HG02885 (cell line): ENCODE data around the gene C1QTNF4.
A peak's percentile ranks its signal among the peaks of the same experiment; 100 is the strongest.
"Not testable (repeated sequence)": the region's sequence is repeated elsewhere in the genome, so short reads cannot be mapped to it uniquely, and the experiment has no call there.

Source experiments
- ATAC-seq: cut with Tn5 transposase; IDR thresholded peaks from one replicate; pipeline ENCODE4 v1.9.1; 2021; ENCODE audit warnings: mild to moderate bottlenecking; ENCODE audit not compliant: unreplicated experiment, poor library complexity

Gene C1QTNF4

GRCh38 chr11:47570651-47571356 is 23.4 kb downstream of the C1QTNF4 start:
- no peak for ATAC-seq

GRCh38 chr11:47569646-47570045 is 24.6 kb downstream of the C1QTNF4 start:
- no peak for ATAC-seq

GRCh38 chr11:47566149-47566698 is 28.0 kb downstream of the C1QTNF4 start:
- peak; percentile 9 for ATAC-seq

GRCh38 chr11:47565340-47566148 is 28.7 kb downstream of the C1QTNF4 start, which contains the start of gene PTPMT1:
Gene PTPMT1 (plus strand): TSS chr11:47565599. CDS start chr11:47565623, 24 bp downstream.
- ATAC-seq, result peak; percentile 90

GRCh38 chr11:47564933-47565339 is 29.3 kb downstream of the C1QTNF4 start:
- ATAC-seq, result no peak

DNA sequence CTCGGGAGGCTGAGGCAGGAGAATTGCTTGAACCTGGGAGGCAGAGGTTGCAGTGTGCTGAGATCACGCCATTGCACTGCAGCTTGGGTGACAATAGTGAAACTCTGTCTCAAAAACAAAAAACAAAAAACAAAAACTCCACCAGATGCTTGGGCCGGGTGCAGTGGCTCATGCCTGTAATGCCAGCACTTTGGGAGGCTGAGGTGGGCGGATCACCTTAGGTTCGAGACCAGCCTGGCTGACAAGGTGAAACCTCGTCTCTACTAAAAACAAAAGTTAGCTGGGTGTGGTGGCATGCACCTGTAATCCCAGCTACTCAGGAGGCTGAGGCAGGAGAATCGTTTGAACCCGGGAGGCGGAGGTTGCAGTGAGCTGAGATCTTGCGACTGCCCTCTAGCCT is 29.8 kb downstream of the C1QTNF4 start:
- not testable (repeated sequence) for ATAC-seq

DNA sequence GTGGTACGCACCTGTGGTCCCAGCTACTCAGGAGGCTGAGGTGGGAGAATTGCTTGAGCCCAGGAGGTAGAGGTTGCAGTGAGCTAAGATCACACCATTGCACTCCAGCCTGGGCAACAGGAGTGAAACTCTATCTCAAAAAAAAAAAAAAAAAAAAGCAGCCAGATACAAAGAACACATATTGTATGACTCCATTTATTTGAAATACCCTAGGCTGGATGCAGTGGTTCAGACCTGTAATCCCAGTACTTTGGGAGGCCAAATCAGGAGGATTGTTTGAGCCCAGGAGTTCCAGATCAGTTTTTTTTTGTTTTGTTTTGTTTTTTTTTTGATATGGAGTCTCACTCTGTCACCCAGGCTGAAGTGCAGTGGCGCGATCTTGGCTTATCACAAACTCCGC is 31.8 kb downstream of the C1QTNF4 start:
- ATAC-seq, result not testable (repeated sequence)

GRCh38 chr11:47560426-47560825 is 33.8 kb downstream of the C1QTNF4 start:
- ATAC-seq, result no peak

- no peak for ATAC-seq
These were observed 35.5 kb downstream of the C1QTNF4 start for GRCh38 chr11:47558695-47559094.

GRCh38 chr11:47557004-47557403 is 37.2 kb downstream of the C1QTNF4 start:
- not testable (repeated sequence) for ATAC-seq

DNA sequence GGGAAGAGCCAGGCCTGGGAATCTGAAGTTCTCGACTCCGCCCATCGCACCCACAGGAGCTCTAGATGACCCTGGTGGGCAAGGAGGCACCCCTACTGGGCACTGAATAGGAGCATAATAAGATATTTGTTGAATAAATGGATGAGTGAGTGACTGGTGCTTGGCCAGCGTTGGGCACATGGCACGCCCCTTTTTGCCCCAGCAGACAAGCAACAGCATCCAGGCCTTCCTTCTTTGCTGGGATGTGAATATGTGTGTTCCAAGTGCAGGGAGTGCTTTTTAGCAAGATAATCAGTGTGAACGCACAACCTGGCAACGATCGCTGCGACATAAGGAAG is 40.8 kb downstream of the C1QTNF4 start:
- peak; percentile 30 for ATAC-seq

DNA sequence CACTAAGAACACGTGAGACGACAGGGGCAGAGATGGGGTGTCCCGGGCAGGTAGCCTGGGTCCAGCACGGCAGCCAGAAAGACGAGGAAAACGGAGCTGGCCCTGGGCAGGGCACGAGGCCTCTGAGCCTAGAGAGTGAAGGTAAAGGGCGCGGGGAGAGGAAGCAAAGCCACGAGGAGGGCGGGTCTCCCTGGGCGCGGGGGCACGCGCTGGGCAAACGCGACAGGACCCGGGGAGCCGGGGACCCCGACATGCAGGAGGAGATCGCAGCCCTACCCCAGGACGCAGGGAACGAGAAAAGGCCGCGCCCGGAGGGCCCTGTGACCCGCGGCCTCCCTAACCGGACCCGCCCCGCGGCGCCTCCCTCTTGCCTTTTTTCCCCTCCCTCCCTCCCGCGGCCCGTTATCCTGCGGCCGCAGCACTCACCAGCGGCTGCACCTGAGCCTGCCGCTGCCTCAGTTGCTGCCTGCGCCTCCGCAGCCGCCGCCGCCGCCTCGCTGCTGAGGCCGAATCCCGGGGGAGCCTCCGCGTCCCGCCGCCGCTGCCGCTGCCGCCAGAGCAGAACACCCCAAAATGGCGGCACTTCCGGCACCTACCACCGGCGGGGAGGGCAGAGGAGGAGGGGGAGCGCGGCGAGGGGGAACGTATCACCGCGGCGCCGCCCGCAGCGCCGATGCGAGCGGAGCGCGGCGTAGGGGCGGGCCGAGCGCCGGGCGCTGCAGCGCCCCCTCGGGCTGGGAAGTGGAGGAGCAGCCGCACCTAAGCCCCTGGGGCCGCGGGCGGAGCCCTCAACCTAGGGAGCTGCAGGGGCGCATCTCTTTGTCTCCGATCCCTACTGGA is 41.4 kb downstream of the C1QTNF4 start, which contains the start of gene CELF1:
TSS of gene CELF1 (minus strand) at position 567 of the 840 bp plus-strand sequence. CDS start 53,609 bp downstream, outside the sequence.
- peak; percentile 92 for ATAC-seq

DNA sequence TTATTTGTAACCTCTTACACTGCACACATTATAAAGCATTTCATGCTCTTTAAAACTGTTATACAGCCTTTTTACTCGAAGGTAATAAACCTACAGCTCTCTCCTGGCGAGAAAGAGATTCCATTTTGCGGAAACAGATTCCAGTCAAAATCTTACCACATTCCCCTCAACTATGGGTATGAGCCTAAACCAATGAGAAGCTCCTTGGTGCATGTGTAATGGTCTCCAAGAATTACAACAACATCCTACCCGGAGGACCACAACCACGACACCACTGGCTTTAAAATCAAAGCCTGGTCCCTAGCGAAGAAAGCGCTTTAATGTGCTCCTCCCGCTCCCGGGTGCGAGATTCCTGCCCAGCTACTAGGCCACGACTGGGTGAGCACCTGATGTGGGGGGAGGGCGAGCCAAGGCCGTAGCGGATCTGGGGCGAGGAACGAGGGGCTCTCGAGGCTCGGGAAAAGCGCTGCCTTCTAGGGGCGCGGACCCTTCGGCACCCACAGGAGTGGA is 42.1 kb downstream of the C1QTNF4 start:
- peak; percentile 9 for ATAC-seq

GRCh38 chr11:47551086-47551485 is 43.1 kb downstream of the C1QTNF4 start:
- ATAC-seq, result no peak

DNA sequence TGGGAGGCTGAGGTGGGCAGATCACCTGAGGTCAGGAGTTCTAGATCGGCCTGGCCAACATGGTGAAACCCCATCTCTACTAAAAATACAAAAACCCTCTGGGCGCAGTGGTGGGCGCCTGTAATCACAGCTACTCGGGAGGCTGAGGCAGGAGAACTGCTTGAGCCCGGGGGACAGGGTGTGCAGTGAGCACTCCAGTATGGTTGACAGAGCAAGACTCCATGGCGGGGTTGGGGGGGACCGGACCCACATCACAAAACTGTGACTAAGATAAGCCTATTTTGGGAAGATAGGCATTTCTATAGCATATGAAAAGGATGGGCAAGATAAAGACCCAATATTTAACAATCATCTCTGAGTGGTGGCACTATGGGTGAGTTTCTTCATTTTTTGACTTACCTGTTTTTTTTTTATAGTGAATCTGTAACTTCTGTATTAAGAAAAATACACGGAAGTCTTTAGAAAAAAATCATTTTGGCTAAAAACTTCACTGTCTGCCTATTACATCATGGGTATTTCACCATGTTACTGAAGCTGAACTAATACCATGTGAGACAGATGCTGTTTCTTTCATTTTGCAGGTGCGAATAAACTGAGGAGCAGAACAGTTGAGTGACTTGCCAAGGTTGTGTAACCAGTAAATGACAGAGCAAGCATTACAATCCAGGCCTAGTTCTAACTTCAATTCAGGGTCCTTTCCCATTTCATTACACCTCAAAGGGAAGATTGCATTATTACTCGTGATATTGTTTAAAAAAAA is 43.7 kb downstream of the C1QTNF4 start:
- ATAC-seq, result no peak

DNA sequence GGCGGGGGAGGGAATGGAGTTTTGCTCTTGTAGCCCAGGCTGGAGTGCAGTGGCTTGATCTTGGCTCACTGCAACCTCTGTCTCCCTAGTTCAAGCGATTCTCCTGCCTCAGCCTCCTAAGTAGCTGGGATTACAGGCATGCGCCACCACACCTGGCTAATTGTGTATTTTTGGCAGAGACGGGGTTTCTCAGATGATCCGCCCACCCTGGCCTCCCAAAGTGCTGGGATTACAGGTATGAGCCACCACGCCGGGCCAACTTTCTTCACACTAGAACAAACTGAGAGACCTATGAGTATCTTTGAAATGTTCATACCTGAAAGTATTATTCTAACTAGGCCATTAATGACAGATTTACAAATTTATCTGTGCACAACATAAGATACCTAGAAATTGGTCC is 47.9 kb downstream of the C1QTNF4 start:
- not testable (repeated sequence) for ATAC-seq

GRCh38 chr11:47545298-47545697 is 48.9 kb downstream of the C1QTNF4 start:
- ATAC-seq, result no peak

DNA sequence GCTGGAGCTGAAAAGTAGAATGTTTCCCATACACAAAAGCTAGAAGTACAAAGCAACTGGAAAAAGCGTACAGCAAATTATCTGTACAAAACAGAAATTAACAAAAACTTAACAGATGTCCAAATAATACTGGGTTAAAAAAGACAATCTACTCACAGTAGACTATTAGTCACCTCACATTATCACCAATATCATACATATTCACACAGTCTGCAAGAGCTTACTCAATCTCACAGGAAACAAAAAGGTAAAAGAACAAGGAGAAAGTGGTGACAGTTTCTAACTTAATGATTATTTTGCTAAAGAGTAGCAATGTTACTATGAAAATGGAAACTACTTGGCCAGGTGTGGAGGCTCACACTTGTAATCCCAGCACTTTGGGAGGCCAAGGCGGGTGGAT is 53.1 kb downstream of the C1QTNF4 start:
- ATAC-seq, result no peak

DNA sequence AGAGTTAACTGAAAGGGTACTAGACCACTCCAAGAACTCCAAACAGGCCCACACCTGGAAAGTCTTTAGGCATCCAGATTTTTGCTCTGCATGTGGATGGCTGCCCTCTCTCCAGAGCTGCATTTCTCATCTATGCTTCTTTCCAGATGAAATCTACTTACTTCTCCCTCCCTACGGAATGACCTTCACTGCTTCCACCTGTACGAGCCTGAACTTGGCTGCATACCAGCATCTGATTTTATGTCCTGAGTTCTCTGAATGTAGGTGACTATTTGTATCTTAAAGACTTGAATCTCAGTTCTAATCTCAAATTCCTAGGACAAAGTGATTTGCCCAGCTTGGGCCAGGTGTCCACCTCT is 54.6 kb downstream of the C1QTNF4 start:
- ATAC-seq, result no peak
